GM18907 (cell line): ENCODE data around the gene PPP6R1.

Source experiments
- ATAC-seq: cut with Tn5 transposase; IDR thresholded peaks from one replicate; pipeline ENCODE4 v1.9.1; 2021; ENCODE audit warnings: mild to moderate bottlenecking, moderate library complexity; ENCODE audit not compliant: unreplicated experiment

The PPP6R1 gene

DNA sequence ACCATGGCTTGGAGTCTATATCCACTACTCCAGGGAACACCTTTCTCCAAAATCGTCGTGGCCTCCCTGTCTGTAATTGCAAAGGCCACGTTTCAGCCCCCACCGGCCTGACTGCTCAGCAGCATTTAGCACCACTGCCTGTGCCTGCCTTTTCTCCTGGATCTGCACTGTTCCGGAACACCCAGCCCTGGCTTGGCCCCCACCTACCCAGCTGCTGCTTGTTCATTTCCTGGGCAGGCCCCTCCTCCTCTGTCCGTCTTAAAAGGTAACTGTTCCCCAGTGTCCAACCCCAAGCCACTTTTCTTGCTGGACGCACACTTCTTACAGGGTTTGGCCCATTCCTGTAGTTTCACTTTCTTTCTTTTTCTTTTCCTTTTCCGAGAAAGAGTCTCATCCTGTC lies 70.2 kb downstream of the PPP6R1 start:
- ATAC-seq, result no peak

DNA sequence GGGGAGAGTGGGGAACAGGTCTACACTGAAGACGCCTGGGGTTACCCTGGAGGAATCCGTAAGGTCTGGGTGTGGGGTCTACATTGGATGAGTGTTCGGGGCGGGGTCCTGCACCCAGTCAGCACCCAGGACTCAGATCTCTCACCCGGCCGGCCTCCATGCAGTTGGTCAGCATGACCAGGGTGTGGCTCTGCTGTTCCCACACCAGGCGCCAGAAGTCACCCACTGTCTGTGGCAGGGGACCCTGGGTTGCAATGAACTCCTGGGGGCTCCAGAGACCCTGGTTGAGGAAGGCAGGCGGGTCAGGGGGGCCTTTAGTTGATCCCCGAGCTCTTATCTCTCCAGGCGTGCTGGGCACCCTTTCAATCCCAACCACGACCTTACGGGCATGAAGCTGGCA lies 72.7 kb downstream of the PPP6R1 start:
- no peak for ATAC-seq

DNA sequence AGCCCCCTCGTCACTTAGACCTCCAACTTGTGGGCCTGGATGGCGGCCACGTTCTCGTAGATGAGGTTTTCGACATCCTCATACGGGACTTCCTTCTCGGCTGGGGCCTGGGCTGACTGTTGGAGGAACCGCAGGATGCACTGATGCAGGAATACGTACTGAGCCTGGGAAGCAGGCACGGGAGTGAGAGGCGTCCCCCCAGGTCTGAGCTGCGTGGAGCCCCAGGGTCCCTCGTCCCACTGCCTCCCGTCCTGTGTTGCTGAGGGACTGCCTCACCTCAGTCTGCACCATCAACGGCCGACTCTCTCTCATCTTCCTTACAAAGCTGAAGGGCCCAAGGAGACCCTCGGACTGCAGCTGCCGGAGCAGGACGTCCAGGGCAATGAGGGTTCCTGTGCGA lies 77.1 kb downstream of the PPP6R1 start:
- no peak for ATAC-seq
